Activated T-cell treated with anti-CD3 and anti-CD28 coated beads, Interleukin-2, amount 50 U/mL, for 1 hour (primary cell): ENCODE data around the gene C18orf54.
A peak's percentile ranks its signal among the peaks of the same experiment; 100 is the strongest.
"Not testable (repeated sequence)": the region's sequence is repeated elsewhere in the genome, so short reads cannot be mapped to it uniquely, and the experiment has no call there.

Experiments
- DNase-seq: peaks from one replicate; pipeline ENCODE4 v3.0.0-alpha.2; 2020

Gene C18orf54

GRCh38 chr18:54357660-54358494 is at the start of gene C18orf54, which contains the start of gene STARD6:
TSS of gene C18orf54 (plus strand) at chr18:54357906. CDS start at chr18:54360573, 2,667 bp downstream.
TSS of gene STARD6 (minus strand) at chr18:54357858. CDS start at chr18:54354573, 3,285 bp downstream.
- DNase-seq: peak; percentile 89

- DNase-seq: not testable (repeated sequence)
Observed at GRCh38 chr18:54309564-54309963, 48.1 kb upstream of the C18orf54 start.

GRCh38 chr18:54316071-54316820 is 41.5 kb upstream of the C18orf54 start:
- no peak for DNase-seq

- DNase-seq: no peak
Observed at GRCh38 chr18:54323561-54323960, 34.1 kb upstream of the C18orf54 start.

GRCh38 chr18:54323970-54324369 is 33.7 kb upstream of the C18orf54 start:
- DNase-seq: no peak

- no peak for DNase-seq
Observed at GRCh38 chr18:54327818-54328217, 29.9 kb upstream of the C18orf54 start.

GRCh38 chr18:54329787-54330186 is 27.9 kb upstream of the C18orf54 start:
- no peak for DNase-seq

GRCh38 chr18:54330768-54331548 is 26.7 kb upstream of the C18orf54 start:
- no peak for DNase-seq

- no peak for DNase-seq
Observed at GRCh38 chr18:54335638-54336173, 22.0 kb upstream of the C18orf54 start.

- no peak for DNase-seq
Observed at GRCh38 chr18:54338230-54338629, 19.5 kb upstream of the C18orf54 start.

- no peak for DNase-seq
Observed at GRCh38 chr18:54351186-54351585, 6.5 kb upstream of the C18orf54 start.

- no peak for DNase-seq
Observed at GRCh38 chr18:54357082-54357659, 535 bp upstream of the C18orf54 start.

- DNase-seq: no peak
Observed at GRCh38 chr18:54358495-54359040, 862 bp downstream of the C18orf54 start.

- no peak for DNase-seq
Observed at GRCh38 chr18:54359233-54359632, 1.5 kb downstream of the C18orf54 start.

- DNase-seq: no peak
Observed at GRCh38 chr18:54360406-54360805, 2.7 kb downstream of the C18orf54 start.

GRCh38 chr18:54378057-54378456 is 20.4 kb downstream of the C18orf54 start:
- DNase-seq: no peak

GRCh38 chr18:54381640-54382039 is 23.9 kb downstream of the C18orf54 start:
- no peak for DNase-seq

- no peak for DNase-seq
Observed at GRCh38 chr18:54382076-54382475, 24.4 kb downstream of the C18orf54 start.

GRCh38 chr18:54382733-54383252 is 25.1 kb downstream of the C18orf54 start:
- DNase-seq: no peak

- DNase-seq: no peak
Observed at GRCh38 chr18:54386043-54386442, 28.3 kb downstream of the C18orf54 start.

- not testable (repeated sequence) for DNase-seq
Observed at GRCh38 chr18:54386800-54387495, 29.2 kb downstream of the C18orf54 start.
